ENCODE measurements around the gene PRG3. TPM values are rescaled to one million over a fixed set of nuclear protein-coding genes. Genes with fewer than 3 reads are reported as not detected.

PRG3 gene
- total RNA-seq (2021) (not detected in 3 replicates), Bru-seq, nascent RNA (not detected)
- long read RNA-seq, experiment 1 = 0 reads
- long read RNA-seq, experiment 2 = 0 reads
- long read RNA-seq, experiment 3 = 0 reads

DNA sequence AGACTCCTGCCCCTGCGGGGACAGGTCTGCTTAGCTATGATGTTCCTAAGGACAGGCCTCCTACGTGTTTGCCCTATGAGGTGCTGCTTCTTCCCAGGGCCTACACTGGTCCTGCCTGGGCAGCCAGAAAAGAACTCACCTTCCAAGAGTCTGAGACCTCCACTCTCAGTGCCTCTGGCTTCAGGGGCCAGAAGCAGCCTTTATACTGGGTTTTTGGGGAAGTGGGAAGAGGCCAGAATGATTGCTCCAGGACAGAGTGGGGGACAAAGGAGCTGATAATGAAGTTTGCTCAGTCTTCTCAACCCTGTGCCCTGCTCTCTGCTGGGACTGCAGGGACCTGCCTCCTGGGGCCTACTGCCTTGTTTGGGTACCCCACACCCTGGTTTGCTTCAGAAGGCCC is at the start of gene PRG3:
TSS of gene PRG3 (minus strand) at position 176 of the 400 bp plus-strand sequence. CDS start 442 bp downstream, outside the sequence.
- POLR2A ChIA-PET = interaction anchor here (0.7 kb wide), 1 partner anchor 98 kb away, joined by 4 read pairs; no protein-coding TSS in a partner anchor
- ATAC-seq = no peak
- peaks cover 39% of the 10 kb centered on the region for H3K27me3 Mint-ChIP-seq (ENCODE audit: low read depth)
- DNase-seq (ENCODE audit: low spot score) = no peak
- H3K27ac Mint-ChIP-seq = no peak within 1 kb of the TSS
- CTCF ChIA-PET = interaction anchor here (0.7 to 2.6 kb wide), 5 partner anchors 18 to 78 kb away, joined by 3 to 22 read pairs (median 3); no protein-coding TSS in a partner anchor
- no peak within 1 kb of the TSS for H3K4me3 Mint-ChIP-seq
- peaks cover 2% of the 10 kb centered on the region; the same call in 1 of the 2 replicates for H3K4me1 Mint-ChIP-seq
- no peaks in the 10 kb centered on the region for H3K36me3 Mint-ChIP-seq
- H3K9me3 Mint-ChIP-seq = no peaks in the 10 kb centered on the region
- TF ChIP-seq EMX1 (CRISPR knock-in tag; IDR thresholded peaks at IDR 0.05) (no peak), USF2 (CRISPR knock-in tag; IDR thresholded peaks at IDR 0.05) (no peak), RORB (CRISPR knock-in tag; IDR thresholded peaks at IDR 0.05) (no peak), CREB1 (CRISPR knock-in tag; IDR thresholded peaks at IDR 0.05) (no peak)

GRCh38 chr11:57429946-57430345 is 49.0 kb upstream of the PRG3 start:
- H3K4me3 Mint-ChIP-seq = no peak overlapping the region
- CTCF ChIA-PET = interaction anchor here (0.6 to 1.9 kb wide), 7 partner anchors 30 to 84 kb away, joined by 3 to 20 read pairs (median 4); partner anchors contain the start of gene RTN4RL2
- peaks cover 24% of the 10 kb centered on the region for H3K4me1 Mint-ChIP-seq
- no peak for DNase-seq (ENCODE audit: low spot score)
- H3K27me3 Mint-ChIP-seq (ENCODE audit: low read depth) = peaks cover 39% of the 10 kb centered on the region
- H3K27ac Mint-ChIP-seq = no peak overlapping the region
- POLR2A ChIA-PET = no interaction called here
- no peaks in the 10 kb centered on the region for H3K9me3 Mint-ChIP-seq
- peaks cover 3% of the 10 kb centered on the region; the same call in 1 of the 2 replicates for H3K36me3 Mint-ChIP-seq
- TF ChIP-seq FOXP1 (CRISPR knock-in tag; IDR thresholded peaks at IDR 0.05; ENCODE audit: borderline replicate concordance) (no peak), ZNF232 (CRISPR knock-in tag; IDR thresholded peaks at IDR 0.05) (no peak), ZNF317 (CRISPR knock-in tag; IDR thresholded peaks at IDR 0.05; ENCODE audit: borderline replicate concordance, low read depth) (no peak), USF2 (CRISPR knock-in tag; IDR thresholded peaks at IDR 0.05) (no peak), EMX1 (CRISPR knock-in tag; IDR thresholded peaks at IDR 0.05) (no peak), ZSCAN18 (CRISPR knock-in tag; IDR thresholded peaks at IDR 0.05) (no peak), GTF2I (CRISPR knock-in tag; conservative IDR thresholded peaks at IDR 0.05) (no peak), JUN (CRISPR knock-in tag; IDR thresholded peaks at IDR 0.05) (no peak)
- ATAC-seq = no peak

DNA sequence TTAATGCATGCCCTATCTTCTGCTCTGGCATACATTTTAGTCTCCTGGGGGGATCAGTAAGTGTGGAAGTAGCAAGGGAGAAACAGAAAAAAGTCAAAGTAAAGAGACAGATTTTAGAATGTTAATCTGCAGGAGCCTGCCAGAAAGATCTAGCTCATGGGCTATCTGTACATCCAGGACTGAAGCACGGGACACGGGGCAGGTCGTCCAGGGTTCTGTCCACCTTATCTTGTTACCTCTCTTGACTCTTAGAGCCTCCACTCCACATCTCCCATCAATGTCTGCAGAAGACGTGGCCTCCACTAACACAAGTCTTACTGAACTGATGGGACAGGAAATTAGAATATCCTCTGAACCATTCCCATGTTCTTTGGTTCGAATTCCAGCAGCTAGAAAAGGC is 47.7 kb upstream of the PRG3 start:
- Mint-ChIP-seq H3K9me3 (no peaks in the 10 kb centered on the region), H3K4me1 (peaks cover 29% of the 10 kb centered on the region), H3K27me3 (ENCODE audit: low read depth) (peaks cover 38% of the 10 kb centered on the region), H3K27ac (no peak overlapping the region), H3K4me3 (no peak overlapping the region), H3K36me3 (peaks cover 8% of the 10 kb centered on the region)
- ATAC-seq (no peak), DNase-seq (ENCODE audit: low spot score) (no peak)
- CTCF ChIA-PET = interaction anchor here (1.7 kb wide), 1 partner anchor 29 kb away, joined by 9 read pairs; no protein-coding TSS in a partner anchor
- POLR2A ChIA-PET = no interaction called here
- TF ChIP-seq CBFB (CRISPR knock-in tag; IDR thresholded peaks at IDR 0.05; ENCODE audit: low read depth) (no peak), ZNF138 (CRISPR knock-in tag; conservative IDR thresholded peaks at IDR 0.05) (no peak), ATF1 (CRISPR knock-in tag; IDR thresholded peaks at IDR 0.05) (no peak), MAX (CRISPR knock-in tag; IDR thresholded peaks at IDR 0.05) (no peak), JUN (CRISPR knock-in tag; IDR thresholded peaks at IDR 0.05) (no peak), ZNF416 (CRISPR knock-in tag; IDR thresholded peaks at IDR 0.05) (no peak), GTF2I (CRISPR knock-in tag; conservative IDR thresholded peaks at IDR 0.05) (no peak), ATF3 (CRISPR knock-in tag; conservative IDR thresholded peaks at IDR 0.05) (no peak), IRF2 (CRISPR knock-in tag; IDR thresholded peaks at IDR 0.05; ENCODE audit: borderline replicate concordance, low read depth) (no peak), ZNF121 (CRISPR knock-in tag; IDR thresholded peaks at IDR 0.05) (no peak), NR3C1 (CRISPR knock-in tag; conservative IDR thresholded peaks at IDR 0.05; ENCODE audit: low read depth) (no peak), CREB1 (CRISPR knock-in tag; IDR thresholded peaks at IDR 0.05) (no peak), SMAD3 (CRISPR knock-in tag; IDR thresholded peaks at IDR 0.05; ENCODE audit: borderline replicate concordance) (no peak), ZNF263 (CRISPR knock-in tag; IDR thresholded peaks at IDR 0.05; ENCODE audit: low read depth) (no peak), JAZF1 (CRISPR knock-in tag; IDR thresholded peaks at IDR 0.05) (no peak), E2F4 (CRISPR knock-in tag; IDR thresholded peaks at IDR 0.05; ENCODE audit: borderline replicate concordance, low read depth) (no peak)
- TF ChIP-seq, protein P1, sequence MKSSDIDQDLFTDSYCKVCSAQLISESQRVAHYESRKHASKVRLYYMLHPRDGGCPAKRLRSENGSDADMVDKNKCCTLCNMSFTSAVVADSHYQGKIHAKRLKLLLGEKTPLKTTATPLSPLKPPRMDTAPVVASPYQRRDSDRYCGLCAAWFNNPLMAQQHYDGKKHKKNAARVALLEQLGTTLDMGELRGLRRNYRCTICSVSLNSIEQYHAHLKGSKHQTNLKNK (CRISPR knock-in tag; IDR thresholded peaks at IDR 0.05) = no peak
- TF ChIP-seq, protein P2, sequence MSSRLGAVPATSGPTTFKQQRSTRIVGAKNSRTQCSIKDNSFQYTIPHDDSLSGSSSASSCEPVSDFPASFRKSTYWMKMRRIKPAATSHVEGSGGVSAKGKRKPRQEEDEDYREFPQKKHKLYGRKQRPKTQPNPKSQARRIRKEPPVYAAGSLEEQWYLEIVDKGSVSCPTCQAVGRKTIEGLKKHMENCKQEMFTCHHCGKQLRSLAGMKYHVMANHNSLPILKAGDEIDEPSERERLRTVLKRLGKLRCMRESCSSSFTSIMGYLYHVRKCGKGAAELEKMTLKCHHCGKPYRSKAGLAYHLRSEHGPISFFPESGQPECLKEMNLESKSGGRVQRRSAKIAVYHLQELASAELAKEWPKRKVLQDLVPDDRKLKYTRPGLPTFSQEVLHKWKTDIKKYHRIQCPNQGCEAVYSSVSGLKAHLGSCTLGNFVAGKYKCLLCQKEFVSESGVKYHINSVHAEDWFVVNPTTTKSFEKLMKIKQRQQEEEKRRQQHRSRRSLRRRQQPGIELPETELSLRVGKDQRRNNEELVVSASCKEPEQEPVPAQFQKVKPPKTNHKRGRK (CRISPR knock-in tag; IDR thresholded peaks at IDR 0.05; ENCODE audit: borderline replicate concordance) = no peak

Measured in WTC11 (cell line).